HepG2 (cell line): ENCODE results near the gene CLEC18C.

Experiments
- CTCF ChIP-seq: sonication (generic); formaldehyde crosslinking; IDR thresholded peaks from 2 replicates; pipeline ENCODE4 v1.5.0; 2020; ENCODE audit warnings: mild to moderate bottlenecking, missing genetic modification reagents, moderate library complexity
- DRAP1 ChIP-seq: IDR thresholded peaks from 2 replicates; pipeline ENCODE4 v1.6.1; 2016; ENCODE audit warnings: missing genetic modification reagents, missing compliant biosample characterization
- HDAC1 ChIP-seq: sonication (generic); formaldehyde crosslinking; IDR thresholded peaks from 2 replicates; pipeline ENCODE4 v1.5.1; 2020; ENCODE audit warnings: mild to moderate bottlenecking, missing genetic modification reagents
- KAT8 ChIP-seq: IDR thresholded peaks from 2 replicates; pipeline ENCODE4 v1.6.1; 2016; ENCODE audit warnings: missing genetic modification reagents, missing compliant biosample characterization
- POGK ChIP-seq: sonication (generic); formaldehyde crosslinking; conservative IDR thresholded peaks from 2 replicates; pipeline ENCODE4 v1.8.0; 2022; ENCODE audit warnings: mild to moderate bottlenecking, moderate library complexity, missing genetic modification reagents
- RAD21 ChIP-seq: fragments of 450-650 bp; formaldehyde crosslinking; IDR thresholded peaks from 2 replicates; pipeline ENCODE4 v1.5.0; 2020; ENCODE audit warnings: mild to moderate bottlenecking
- REST ChIP-seq, 2 experiments: IDR thresholded peaks; 2 replicates each; pipeline ENCODE4 v1.6.1; 2011 to 2012; ENCODE audit warnings: low read length in 2 of 2, borderline replicate concordance in 1 of 2, low read depth in 1 of 2, mild to moderate bottlenecking in 1 of 2, moderate library complexity in 1 of 2
- RNF2 ChIP-seq: fragments of 450-650 bp; conservative IDR thresholded peaks from 2 replicates; pipeline ENCODE4 v1.6.1; 2016; ENCODE audit warnings: low read depth
- ZFY ChIP-seq: sonication (generic); formaldehyde crosslinking; IDR thresholded peaks from 2 replicates; pipeline ENCODE4 v1.4.0; 2020; ENCODE audit warnings: missing genetic modification reagents
- TF ChIP-seq, protein P1 (sequence below): sonication (generic); formaldehyde crosslinking; IDR thresholded peaks from 2 replicates; pipeline ENCODE4 v1.4.0; 2020; ENCODE audit warnings: mild to moderate bottlenecking, missing genetic modification reagents
- TF ChIP-seq, protein P2 (sequence below): sonication (generic); formaldehyde crosslinking; IDR thresholded peaks from 2 replicates; pipeline ENCODE4 v1.8.1; 2022; ENCODE audit warnings: mild to moderate bottlenecking, missing genetic modification reagents

DNA sequence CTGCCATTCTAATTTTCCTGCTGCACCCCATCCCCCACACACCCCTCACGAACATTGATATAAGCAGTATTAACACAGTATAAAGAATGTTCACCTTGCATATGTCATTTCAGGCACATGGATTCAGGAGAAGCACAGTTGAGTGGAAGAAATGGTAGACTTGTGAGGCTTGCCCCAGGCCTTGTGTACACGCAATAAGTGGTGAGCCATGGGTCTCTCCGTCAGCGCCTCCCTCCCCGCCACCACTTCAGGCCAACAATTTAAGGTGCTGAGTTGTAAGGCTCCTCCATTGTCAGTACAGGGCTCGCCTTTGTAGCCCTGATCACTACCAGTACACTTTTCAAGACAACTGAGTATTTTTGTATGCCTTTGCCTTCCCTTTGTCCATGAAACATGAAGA lies 12.2 kb upstream of the CLEC18C start:
- TF ChIP-seq HDAC1 (CRISPR knock-in tag) (no peak), RNF2 (no peak), KAT8 (CRISPR knock-in tag) (no peak), DRAP1 (CRISPR knock-in tag) (no peak), POGK (no peak), RAD21 (CRISPR knock-in tag) (no peak), ZFY (CRISPR knock-in tag) (no peak), CTCF (CRISPR knock-in tag) (no peak), REST (IDR thresholded peaks at IDR 0.05; ENCODE audit: borderline replicate concordance in 1 of 2, low read depth in 1 of 2, low read length in 2 of 2) (no peak)
- TF ChIP-seq, protein P1, sequence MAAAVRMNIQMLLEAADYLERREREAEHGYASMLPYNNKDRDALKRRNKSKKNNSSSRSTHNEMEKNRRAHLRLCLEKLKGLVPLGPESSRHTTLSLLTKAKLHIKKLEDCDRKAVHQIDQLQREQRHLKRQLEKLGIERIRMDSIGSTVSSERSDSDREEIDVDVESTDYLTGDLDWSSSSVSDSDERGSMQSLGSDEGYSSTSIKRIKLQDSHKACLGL, result no peak
- TF ChIP-seq, protein P2, sequence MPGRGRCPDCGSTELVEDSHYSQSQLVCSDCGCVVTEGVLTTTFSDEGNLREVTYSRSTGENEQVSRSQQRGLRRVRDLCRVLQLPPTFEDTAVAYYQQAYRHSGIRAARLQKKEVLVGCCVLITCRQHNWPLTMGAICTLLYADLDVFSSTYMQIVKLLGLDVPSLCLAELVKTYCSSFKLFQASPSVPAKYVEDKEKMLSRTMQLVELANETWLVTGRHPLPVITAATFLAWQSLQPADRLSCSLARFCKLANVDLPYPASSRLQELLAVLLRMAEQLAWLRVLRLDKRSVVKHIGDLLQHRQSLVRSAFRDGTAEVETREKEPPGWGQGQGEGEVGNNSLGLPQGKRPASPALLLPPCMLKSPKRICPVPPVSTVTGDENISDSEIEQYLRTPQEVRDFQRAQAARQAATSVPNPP, result no peak
